ENCODE results near the gene RPS15. TPM values are rescaled to one million over a fixed set of nuclear protein-coding genes. Genes with fewer than 3 reads are reported as not detected.

Gene RPS15
- total and polyA plus RNA-seq, 2 of the 13 experiments (the other 11 are each of a cell fraction or from before 2014, with no cell fraction given): 695 to 1,411 TPM

GRCh38 chr19:1410789-1411188 is 27.4 kb upstream of the RPS15 start:
- H3K79me2 ChIP-seq (ENCODE audit: insufficient read depth, low read length): peaks cover 73% of the 10 kb centered on the region
- H3K4me3 ChIP-seq (replicated peaks in 1 of 3; ENCODE audit: insufficient read depth in 1 of 3, low read depth in 2 of 3, low read length in 3 of 3): peak overlapping the region in 1 of 3 experiments; percentile 88; a peak in 1 of 6 replicates
- CTCF ChIA-PET (ENCODE audit: low intra/inter-chr PET ratio, low total read pairs): no interaction called here
- H3K27me3 ChIP-seq (ENCODE audit: control insufficient read depth in 1 of 2, insufficient read depth in 2 of 2, low read length in 2 of 2): no peaks in the 10 kb centered on the region; a peak in 2 of 5 replicates
- intact Hi-C loops (cut with micrococcal nuclease; ENCODE audit: unreplicated experiment) (no loop called here), in situ Hi-C loops (cut with HindIII; ENCODE audit: extremely low pct_ligation_motif_present, low pct_unique_long_range_greater_than_20kb) (no loop called here)
- no peak overlapping the region for H2AFZ ChIP-seq (ENCODE audit: low read length)
- 91% methylated on average over 4 of the region's 9 CpGs for WGBS (ENCODE audit: low lambda C conversion rate)
- FAIRE-seq (no peak), DNase-seq (ENCODE audit: low spot score) (no peak), ATAC-seq (no peak)
- H3K4me1 ChIP-seq (ENCODE audit: insufficient read depth, low read length): peaks cover 67% of the 10 kb centered on the region
- H3K9ac ChIP-seq (ENCODE audit: insufficient read depth, low read depth, low read length): peak overlapping the region; percentile 34; the same call in 1 of the 2 replicates
- H3K9me3 ChIP-seq (ENCODE audit: low read length): no peaks in the 10 kb centered on the region
- peaks cover 72% of the 10 kb centered on the region for H4K20me1 ChIP-seq (ENCODE audit: insufficient read depth, low read length)
- peak overlapping the region; percentile 30 for H3K27ac ChIP-seq (ENCODE audit: extremely low read length, insufficient read depth, low read length)
- no TSS peak for BruUV-seq (replicated peaks)
- POLR2A ChIA-PET: no interaction called here
- peak overlapping the region; percentile 99; the same call in 1 of the 2 replicates for H3K4me2 ChIP-seq (ENCODE audit: low read depth, low read length)
- peaks cover 5 to 25% of the 10 kb centered on the region in 2 experiments; a peak in 4 of 5 replicates for H3K36me3 ChIP-seq (replicated peaks in 1 of 2; ENCODE audit: control insufficient read depth in 1 of 2, insufficient read depth in 2 of 2, low read length in 2 of 2)
- TF ChIP-seq NR2C2 (CRISPR knock-in tag; IDR thresholded peaks at IDR 0.05; ENCODE audit: borderline replicate concordance): no peak
- no peak for TF ChIP-seq NPAS2 (CRISPR knock-in tag; IDR thresholded peaks at IDR 0.05; ENCODE audit: borderline replicate concordance)
- TF ChIP-seq ZFP82 (CRISPR knock-in tag; IDR thresholded peaks at IDR 0.05; ENCODE audit: borderline replicate concordance): no peak
- TF ChIP-seq ZSCAN20 (CRISPR knock-in tag; IDR thresholded peaks at IDR 0.05; ENCODE audit: borderline replicate concordance): no peak
- TF ChIP-seq ARNT2 (CRISPR knock-in tag; IDR thresholded peaks at IDR 0.05; ENCODE audit: low read depth): no peak
- no peak for TF ChIP-seq ZNF407 (CRISPR knock-in tag; IDR thresholded peaks at IDR 0.05; ENCODE audit: not compliant biosample characterization)
- TF ChIP-seq TRAFD1 (CRISPR knock-in tag; IDR thresholded peaks at IDR 0.05; ENCODE audit: borderline replicate concordance): no peak
- no peak for TF ChIP-seq ZBTB20 (CRISPR knock-in tag; IDR thresholded peaks at IDR 0.05; ENCODE audit: borderline replicate concordance, low read depth)
- TF ChIP-seq ZFP36 (IDR thresholded peaks at IDR 0.05; ENCODE audit: borderline replicate concordance, low read depth, low read length, partially characterized antibody): no peak
- TF ChIP-seq CSRNP1 (CRISPR knock-in tag; IDR thresholded peaks at IDR 0.05): no peak
- no peak for TF ChIP-seq PITX1 (CRISPR knock-in tag; IDR thresholded peaks at IDR 0.05)
- no peak for TF ChIP-seq ZNF777 (CRISPR knock-in tag; IDR thresholded peaks at IDR 0.05)
- no peak for TF ChIP-seq ZNF264 (CRISPR knock-in tag; IDR thresholded peaks at IDR 0.05)
